ENCODE data around the gene AJM1.

DNA sequence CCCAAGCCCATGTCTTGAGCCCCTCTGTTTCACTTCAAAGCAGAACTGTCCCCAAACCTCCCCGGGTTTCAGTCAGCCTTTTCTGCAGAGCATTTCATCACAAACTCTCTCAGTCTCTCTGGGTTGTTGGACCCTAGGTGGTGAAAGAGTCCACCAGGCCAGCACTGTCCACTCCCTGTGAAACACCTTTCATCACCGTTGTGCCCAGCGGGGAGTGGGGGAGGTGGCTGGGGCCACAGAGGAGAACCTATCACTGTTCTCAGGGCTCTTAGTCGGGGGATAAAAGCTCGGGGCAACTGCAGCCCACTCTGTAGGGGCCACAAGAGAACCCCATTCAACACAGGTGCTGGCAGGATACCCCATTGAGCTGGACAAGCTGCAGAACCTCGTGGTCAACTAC lies 40.0 kb upstream of the AJM1 start:
- TF ChIP-seq RAD21 (IDR thresholded peaks at IDR 0.05; ENCODE audit: low read depth) (no peak), POLR2AphosphoS5 (IDR thresholded peaks at IDR 0.05; ENCODE audit: low read depth, low read length) (no peak), POLR2A (IDR thresholded peaks at IDR 0.05; ENCODE audit: borderline replicate concordance, extremely low read depth, insufficient read depth, insufficient read length) (no peak), FOSL1 (IDR thresholded peaks at IDR 0.05; ENCODE audit: low read depth) (no peak), EZH2phosphoT487 (IDR thresholded peaks at IDR 0.05; ENCODE audit: borderline replicate concordance) (no peak)
- TF ChIP-seq, protein P1, sequence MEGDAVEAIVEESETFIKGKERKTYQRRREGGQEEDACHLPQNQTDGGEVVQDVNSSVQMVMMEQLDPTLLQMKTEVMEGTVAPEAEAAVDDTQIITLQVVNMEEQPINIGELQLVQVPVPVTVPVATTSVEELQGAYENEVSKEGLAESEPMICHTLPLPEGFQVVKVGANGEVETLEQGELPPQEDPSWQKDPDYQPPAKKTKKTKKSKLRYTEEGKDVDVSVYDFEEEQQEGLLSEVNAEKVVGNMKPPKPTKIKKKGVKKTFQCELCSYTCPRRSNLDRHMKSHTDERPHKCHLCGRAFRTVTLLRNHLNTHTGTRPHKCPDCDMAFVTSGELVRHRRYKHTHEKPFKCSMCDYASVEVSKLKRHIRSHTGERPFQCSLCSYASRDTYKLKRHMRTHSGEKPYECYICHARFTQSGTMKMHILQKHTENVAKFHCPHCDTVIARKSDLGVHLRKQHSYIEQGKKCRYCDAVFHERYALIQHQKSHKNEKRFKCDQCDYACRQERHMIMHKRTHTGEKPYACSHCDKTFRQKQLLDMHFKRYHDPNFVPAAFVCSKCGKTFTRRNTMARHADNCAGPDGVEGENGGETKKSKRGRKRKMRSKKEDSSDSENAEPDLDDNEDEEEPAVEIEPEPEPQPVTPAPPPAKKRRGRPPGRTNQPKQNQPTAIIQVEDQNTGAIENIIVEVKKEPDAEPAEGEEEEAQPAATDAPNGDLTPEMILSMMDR (IDR thresholded peaks at IDR 0.05 in 2 of 3, conservative IDR thresholded peaks at IDR 0.05 in 1 of 3; ENCODE audit: borderline replicate concordance in 1 of 3, insufficient read depth in 1 of 3, low read depth in 2 of 3, low read length in 2 of 3) = no peak
- TF ChIP-seq, protein P2, sequence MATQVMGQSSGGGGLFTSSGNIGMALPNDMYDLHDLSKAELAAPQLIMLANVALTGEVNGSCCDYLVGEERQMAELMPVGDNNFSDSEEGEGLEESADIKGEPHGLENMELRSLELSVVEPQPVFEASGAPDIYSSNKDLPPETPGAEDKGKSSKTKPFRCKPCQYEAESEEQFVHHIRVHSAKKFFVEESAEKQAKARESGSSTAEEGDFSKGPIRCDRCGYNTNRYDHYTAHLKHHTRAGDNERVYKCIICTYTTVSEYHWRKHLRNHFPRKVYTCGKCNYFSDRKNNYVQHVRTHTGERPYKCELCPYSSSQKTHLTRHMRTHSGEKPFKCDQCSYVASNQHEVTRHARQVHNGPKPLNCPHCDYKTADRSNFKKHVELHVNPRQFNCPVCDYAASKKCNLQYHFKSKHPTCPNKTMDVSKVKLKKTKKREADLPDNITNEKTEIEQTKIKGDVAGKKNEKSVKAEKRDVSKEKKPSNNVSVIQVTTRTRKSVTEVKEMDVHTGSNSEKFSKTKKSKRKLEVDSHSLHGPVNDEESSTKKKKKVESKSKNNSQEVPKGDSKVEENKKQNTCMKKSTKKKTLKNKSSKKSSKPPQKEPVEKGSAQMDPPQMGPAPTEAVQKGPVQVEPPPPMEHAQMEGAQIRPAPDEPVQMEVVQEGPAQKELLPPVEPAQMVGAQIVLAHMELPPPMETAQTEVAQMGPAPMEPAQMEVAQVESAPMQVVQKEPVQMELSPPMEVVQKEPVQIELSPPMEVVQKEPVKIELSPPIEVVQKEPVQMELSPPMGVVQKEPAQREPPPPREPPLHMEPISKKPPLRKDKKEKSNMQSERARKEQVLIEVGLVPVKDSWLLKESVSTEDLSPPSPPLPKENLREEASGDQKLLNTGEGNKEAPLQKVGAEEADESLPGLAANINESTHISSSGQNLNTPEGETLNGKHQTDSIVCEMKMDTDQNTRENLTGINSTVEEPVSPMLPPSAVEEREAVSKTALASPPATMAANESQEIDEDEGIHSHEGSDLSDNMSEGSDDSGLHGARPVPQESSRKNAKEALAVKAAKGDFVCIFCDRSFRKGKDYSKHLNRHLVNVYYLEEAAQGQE (IDR thresholded peaks at IDR 0.05; ENCODE audit: low read depth) = no peak
